ENCODE measurements around the gene LIAS.

DNA sequence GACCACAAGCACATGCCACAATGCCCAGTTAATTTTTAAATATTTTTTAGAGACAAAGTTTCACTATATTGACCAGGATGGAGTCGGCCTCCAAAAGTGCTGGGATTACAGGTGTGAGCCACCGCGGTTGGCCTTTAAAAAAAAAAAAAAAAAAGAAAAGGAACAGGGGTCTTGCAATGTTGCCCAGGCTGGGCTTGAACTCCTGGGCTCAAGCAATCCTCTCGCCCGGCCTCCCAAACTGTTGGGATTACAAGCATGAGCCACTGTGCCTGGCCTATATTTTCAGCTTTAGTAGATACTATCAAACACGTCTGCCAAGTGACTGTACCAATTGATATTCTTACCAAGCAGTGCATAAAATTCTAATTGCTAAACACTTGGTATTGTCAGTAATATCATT, 59.6 kb downstream of the LIAS start:
- no peak for TF ChIP-seq CTCF (IDR thresholded peaks at IDR 0.05)
- no peak for TF ChIP-seq ZFX (IDR thresholded peaks at IDR 0.05; ENCODE audit: borderline replicate concordance)
